Keratinocyte (primary cell): ENCODE results near the gene BMAL2. TPM values are rescaled to one million over a fixed set of nuclear protein-coding genes. Genes with fewer than 3 reads are reported as not detected.

Experiments used
- DNase-seq: peaks from one replicate; pipeline ENCODE4 v3.0.0-alpha.2; 2011; ENCODE audit warnings: low read depth, missing footprints, low spot score
- FAIRE-seq: peaks from 2 replicates; lab custom pipeline; 2011; peaks lifted over from hg19 to GRCh38; lab: Jason Lieb, UNC
- H2AFZ ChIP-seq: 2 replicates; pipeline ENCODE4 v1.6.0; 2012; ENCODE audit warnings: low read length, control low read depth, inconsistent platforms; ENCODE audit not compliant: control insufficient read depth
- H3K27ac ChIP-seq: 2 replicates; pipeline ENCODE4 v1.5.1; 2011; ENCODE audit warnings: low read length; ENCODE audit not compliant: control insufficient read depth, insufficient read depth
- H3K27me3 ChIP-seq: 3 replicates; pipeline ENCODE4 v1.6.0; 2011; ENCODE audit warnings: low read length; ENCODE audit not compliant: control insufficient read depth, insufficient read depth; ENCODE audit errors: extremely low read depth
- H3K36me3 ChIP-seq, 2 experiments: 2 replicates in 1 of 2; 3 replicates in 1 of 2; pipeline ENCODE4 v1.5.1; 2011; ENCODE audit warnings: low read length in 2 of 2, mild to moderate bottlenecking in 1 of 2; ENCODE audit not compliant: control insufficient read depth in 2 of 2, insufficient read depth in 2 of 2; ENCODE audit errors: extremely low read depth in 1 of 2
- H3K4me1 ChIP-seq: 3 replicates; pipeline ENCODE4 v1.5.1; 2011; ENCODE audit warnings: low read length; ENCODE audit not compliant: control insufficient read depth, insufficient read depth; ENCODE audit errors: extremely low read depth
- H3K4me2 ChIP-seq: 3 replicates; pipeline ENCODE4 v1.6.0; 2011; ENCODE audit warnings: low read depth, low read length; ENCODE audit not compliant: control insufficient read depth, insufficient read depth; ENCODE audit errors: extremely low read depth
- H3K4me3 ChIP-seq, 3 experiments: fragments of 200-600 bp in 1 of 3; sonication (generic) in 1 of 3; 2 replicates in 2 of 3; 3 replicates in 1 of 3; pipeline ENCODE4 v1.5.1; 2011 to 2016; ENCODE audit warnings: low read length in 3 of 3, mild to moderate bottlenecking in 3 of 3, control low read depth in 2 of 3, inconsistent platforms in 1 of 3, low read depth in 1 of 3, mixed read lengths in 1 of 3, mixed run types in 1 of 3, moderate library complexity in 1 of 3; ENCODE audit not compliant: control insufficient read depth in 2 of 3, insufficient read depth in 2 of 3; ENCODE audit errors: extremely low read depth in 1 of 3
- H3K79me2 ChIP-seq: 2 replicates; pipeline ENCODE4 v1.6.0; 2012; ENCODE audit warnings: low read length; ENCODE audit not compliant: control insufficient read depth, insufficient read depth
- H3K9ac ChIP-seq: 3 replicates; pipeline ENCODE4 v1.6.0; 2011; ENCODE audit warnings: low read length; ENCODE audit not compliant: control insufficient read depth, insufficient read depth; ENCODE audit errors: extremely low read depth
- H3K9me1 ChIP-seq: 3 replicates; pipeline ENCODE4 v1.6.0; 2011; ENCODE audit warnings: low read length; ENCODE audit not compliant: control insufficient read depth, insufficient read depth; ENCODE audit errors: extremely low read depth
- H3K9me3 ChIP-seq: 2 replicates; pipeline ENCODE4 v1.5.1; 2012; ENCODE audit warnings: low read depth, low read length; ENCODE audit not compliant: control insufficient read depth
- H4K20me1 ChIP-seq: 3 replicates; pipeline ENCODE4 v1.6.0; 2011; ENCODE audit warnings: low read length; ENCODE audit not compliant: control insufficient read depth, insufficient read depth; ENCODE audit errors: extremely low read depth
- EZH2 ChIP-seq: IDR thresholded peaks from one replicate; pipeline ENCODE4 v1.6.1; 2012; ENCODE audit warnings: inconsistent platforms, mild to moderate bottlenecking, low read length, moderate library complexity
- dilution Hi-C: fragments of 300-500 bp; cut with MboI; formaldehyde crosslinking; loops from one replicate; pipeline ENCODE4 v1.7.0; 2020; ENCODE audit warnings: low sequenced_read_pairs; ENCODE audit not compliant: extremely low pct_ligation_motif_present
- polyA plus RNA-seq, 5 experiments: library from polyadenylated mRNA; depleted of rRNA in 3 of 5; stranded (reverse) in 3 of 5; stranded (forward) in 1 of 5; unstranded in 1 of 5; fragments of >200 nt; gene quantifications; 1 replicate in 1 of 5; 2 replicates in 3 of 5; 3 replicates in 1 of 5; pipeline versions ENCODE4 v1.2.1 to v1.2.3, GENCODE V29; 2011 to 2012; ENCODE audit warnings: missing spikeins in 2 of 5, low read depth in 1 of 5, low replicate concordance in 1 of 5
- TF ChIP-seq, protein P1 (sequence below), 3 experiments: IDR thresholded peaks in 1 of 3; conservative IDR thresholded peaks in 1 of 3; optimal IDR thresholded peaks in 1 of 3; 2 replicates in 2 of 3; 3 replicates in 1 of 3; pipeline versions ENCODE3 to v1.5.1; 2011; ENCODE audit warnings: low read length in 3 of 3, mild to moderate bottlenecking in 3 of 3, moderate library complexity in 2 of 3, control low read depth in 1 of 3, inconsistent platforms in 1 of 3; ENCODE audit not compliant: insufficient read depth in 2 of 3; ENCODE audit errors: extremely low read depth in 1 of 3

BMAL2 gene
- polyA plus RNA-seq, 1 donor (not counting 4 experiments of a cell fraction or from before 2014, with no cell fraction given), result 33.6 TPM

DNA sequence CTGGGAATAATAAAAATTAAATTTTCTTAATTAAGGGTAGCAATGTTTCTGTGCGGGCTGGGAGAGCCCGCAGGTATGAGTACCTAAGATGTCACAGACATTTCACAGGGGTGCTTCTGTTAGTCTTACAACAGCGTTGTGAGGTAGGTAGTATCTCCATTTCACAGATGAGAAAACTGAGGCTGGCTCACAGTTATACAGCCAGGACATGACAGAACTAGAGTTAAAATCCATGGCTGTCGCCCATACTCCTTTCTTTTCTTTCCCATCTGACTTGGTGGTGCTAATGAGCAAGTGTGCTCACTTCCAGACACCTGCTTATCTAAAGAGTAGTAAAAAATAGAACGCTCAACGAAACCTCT is 2.1 kb downstream of the BMAL2 start:
- Histone ChIP-seq H3K9ac (peak overlapping the region; percentile 91), H2AFZ (no peak overlapping the region), H3K4me1 (peaks cover 67% of the 10 kb centered on the region), H3K4me3 (peak overlapping the region in 2 of 3 experiments; percentile 84), H3K27me3 (no peaks in the 10 kb centered on the region), H3K9me1 (no peaks in the 10 kb centered on the region), H4K20me1 (no peaks in the 10 kb centered on the region), H3K9me3 (no peaks in the 10 kb centered on the region), H3K36me3 (peaks cover 0 to 1% of the 10 kb centered on the region in 2 experiments), H3K79me2 (peaks cover 63% of the 10 kb centered on the region), H3K4me2 (peak overlapping the region; percentile 91), H3K27ac (peak overlapping the region; percentile 97)
- FAIRE-seq (no peak), DNase-seq (no peak)
- dilution Hi-C loops, result no loop called here
- TF ChIP-seq, protein P1, sequence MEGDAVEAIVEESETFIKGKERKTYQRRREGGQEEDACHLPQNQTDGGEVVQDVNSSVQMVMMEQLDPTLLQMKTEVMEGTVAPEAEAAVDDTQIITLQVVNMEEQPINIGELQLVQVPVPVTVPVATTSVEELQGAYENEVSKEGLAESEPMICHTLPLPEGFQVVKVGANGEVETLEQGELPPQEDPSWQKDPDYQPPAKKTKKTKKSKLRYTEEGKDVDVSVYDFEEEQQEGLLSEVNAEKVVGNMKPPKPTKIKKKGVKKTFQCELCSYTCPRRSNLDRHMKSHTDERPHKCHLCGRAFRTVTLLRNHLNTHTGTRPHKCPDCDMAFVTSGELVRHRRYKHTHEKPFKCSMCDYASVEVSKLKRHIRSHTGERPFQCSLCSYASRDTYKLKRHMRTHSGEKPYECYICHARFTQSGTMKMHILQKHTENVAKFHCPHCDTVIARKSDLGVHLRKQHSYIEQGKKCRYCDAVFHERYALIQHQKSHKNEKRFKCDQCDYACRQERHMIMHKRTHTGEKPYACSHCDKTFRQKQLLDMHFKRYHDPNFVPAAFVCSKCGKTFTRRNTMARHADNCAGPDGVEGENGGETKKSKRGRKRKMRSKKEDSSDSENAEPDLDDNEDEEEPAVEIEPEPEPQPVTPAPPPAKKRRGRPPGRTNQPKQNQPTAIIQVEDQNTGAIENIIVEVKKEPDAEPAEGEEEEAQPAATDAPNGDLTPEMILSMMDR (optimal IDR thresholded peaks at IDR 0.05 in 1 of 3, IDR thresholded peaks at IDR 0.05 in 1 of 3, conservative IDR thresholded peaks at IDR 0.05 in 1 of 3; ENCODE audit: extremely low read depth in 1 of 3, insufficient read depth in 2 of 3, low read length in 3 of 3), result no peak
- no peak for TF ChIP-seq EZH2

DNA sequence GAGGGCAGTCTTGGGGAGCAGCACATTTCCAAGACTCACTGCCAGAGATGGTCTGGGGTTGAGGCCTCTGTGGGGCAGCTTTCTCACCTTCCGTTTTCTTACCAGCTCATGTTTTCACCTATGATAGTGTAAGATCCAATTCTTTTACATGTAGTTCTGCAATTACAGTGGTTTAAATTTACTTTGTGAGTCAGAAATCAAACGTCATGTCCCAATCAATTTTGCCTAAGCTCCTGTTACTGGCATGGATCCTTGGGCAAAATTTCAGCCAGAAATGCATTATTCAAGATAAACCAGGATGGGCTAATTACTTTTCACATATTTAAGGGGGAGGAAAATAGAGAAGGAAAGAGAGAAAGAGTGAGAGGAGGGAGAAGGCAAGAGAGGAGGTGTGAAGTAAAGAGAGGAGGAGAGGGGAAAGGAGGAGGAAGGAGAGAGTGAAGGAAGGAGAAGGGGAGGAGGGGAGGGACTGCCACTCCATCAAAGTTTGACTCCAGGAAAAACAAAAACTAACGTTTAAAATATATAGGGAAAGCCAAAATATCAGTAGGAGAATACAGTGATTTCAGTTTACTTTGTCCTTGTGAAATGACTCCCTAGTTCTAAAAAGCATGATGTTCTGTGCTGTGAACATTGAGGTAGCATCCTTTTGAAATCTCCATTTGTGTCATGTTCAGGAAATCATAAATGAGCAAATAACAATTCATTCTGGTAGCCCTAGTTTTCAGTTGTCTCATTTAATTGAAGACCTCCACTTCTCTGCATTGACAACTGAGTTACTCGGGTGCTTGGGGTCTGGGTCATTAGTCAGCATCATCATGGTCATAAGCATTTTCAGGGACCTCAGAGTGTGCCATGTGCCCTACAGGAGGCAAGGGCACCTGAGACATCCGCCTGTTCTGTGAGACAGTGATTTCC is 3.0 kb downstream of the BMAL2 start:
- no peaks in the 10 kb centered on the region for H3K9me3 ChIP-seq
- FAIRE-seq (peak; percentile 9), DNase-seq (no peak)
- no peak for TF ChIP-seq EZH2
- TF ChIP-seq, protein P1 (optimal IDR thresholded peaks at IDR 0.05 in 1 of 3, IDR thresholded peaks at IDR 0.05 in 1 of 3, conservative IDR thresholded peaks at IDR 0.05 in 1 of 3; ENCODE audit: extremely low read depth in 1 of 3, insufficient read depth in 2 of 3, low read length in 3 of 3), result no peak
- peak overlapping the region; percentile 91 for H3K9ac ChIP-seq
- H4K20me1 ChIP-seq, result no peaks in the 10 kb centered on the region
- dilution Hi-C loops, result no loop called here
- H3K27me3 ChIP-seq, result no peaks in the 10 kb centered on the region
- peak overlapping the region in 1 of 3 experiments; percentile 84 for H3K4me3 ChIP-seq
- peaks cover 0 to 1% of the 10 kb centered on the region in 2 experiments for H3K36me3 ChIP-seq
- peak overlapping the region; percentile 91 for H3K4me2 ChIP-seq
- H3K27ac ChIP-seq, result peak overlapping the region; percentile 97
- H3K9me1 ChIP-seq, result no peaks in the 10 kb centered on the region
- no peak overlapping the region for H2AFZ ChIP-seq
- peaks cover 67% of the 10 kb centered on the region for H3K4me1 ChIP-seq
- peaks cover 72% of the 10 kb centered on the region for H3K79me2 ChIP-seq
